SU-DHL-6 (cell line): ENCODE data around the gene EXOC2.

Experiments used
- H2AFZ ChIP-seq: fragments of 200-600 bp; sonication (generic); 2 replicates; pipeline ENCODE4 v1.6.1; 2014; ENCODE audit warnings: low read depth, mild to moderate bottlenecking, moderate library complexity, mixed read lengths, antibody characterized with exemption, low read length; ENCODE audit not compliant: severe bottlenecking
- H3F3A ChIP-seq: fragments of 200-600 bp; shearing (Covaris generic); 2 replicates; pipeline ENCODE4 v1.6.0; 2016; ENCODE audit warnings: antibody characterized with exemption, mild to moderate bottlenecking; ENCODE audit not compliant: insufficient read depth
- H3K27ac ChIP-seq: fragments of 200-600 bp; sonication (generic); 2 replicates; pipeline ENCODE4 v1.5.1; 2016; ENCODE audit warnings: low read depth, mild to moderate bottlenecking, low read length, moderate library complexity, mixed read lengths
- H3K27me3 ChIP-seq: fragments of 200-600 bp; sonication (generic), shearing (Covaris generic); 2 replicates; pipeline ENCODE4 v1.6.0; 2014; ENCODE audit warnings: mild to moderate bottlenecking, low read length
- H3K36me3 ChIP-seq: fragments of 200-600 bp; sonication (generic); 2 replicates; pipeline ENCODE4 v1.6.1; 2014; ENCODE audit warnings: mild to moderate bottlenecking, low read length, mixed read lengths
- H3K4me2 ChIP-seq: fragments of 300-600, 200-600 bp; shearing (Covaris generic), sonication (generic); 2 replicates; pipeline ENCODE4 v1.6.0; 2014; ENCODE audit warnings: low read length, low read depth, mild to moderate bottlenecking; ENCODE audit not compliant: poor library complexity, severe bottlenecking
- H3K4me3 ChIP-seq: fragments of 200-600 bp; sonication (generic); 2 replicates; pipeline ENCODE4 v1.5.1; 2014; ENCODE audit warnings: antibody characterized with exemption, low read length, mild to moderate bottlenecking, mixed read lengths; ENCODE audit not compliant: insufficient read depth, poor library complexity, severe bottlenecking
- H3K79me2 ChIP-seq: fragments of 200-600 bp; sonication (generic); 2 replicates; pipeline ENCODE4 v1.6.1; 2014; ENCODE audit warnings: mild to moderate bottlenecking, low read length, moderate library complexity; ENCODE audit not compliant: insufficient read depth
- H3K9ac ChIP-seq: fragments of 200-600 bp; sonication (generic); 2 replicates; pipeline ENCODE4 v1.7.0; 2014; ENCODE audit warnings: mild to moderate bottlenecking, low read length
- H3K9me2 ChIP-seq: fragments of 200-600 bp; sonication (generic); replicated peaks from 2 replicates; pipeline ENCODE4 v1.6.1; 2014; ENCODE audit warnings: low read length; ENCODE audit not compliant: insufficient read depth
- H3K9me3 ChIP-seq: fragments of 200-600 bp; sonication (generic); 2 replicates; pipeline ENCODE4 v1.6.1; 2014; ENCODE audit warnings: low read length, mixed read lengths; ENCODE audit not compliant: insufficient read depth
- H4K20me1 ChIP-seq: fragments of 200-600 bp; sonication (generic); 2 replicates; pipeline ENCODE4 v1.6.1; 2014; ENCODE audit warnings: low read depth, mild to moderate bottlenecking, antibody characterized with exemption, low read length, moderate library complexity, mixed read lengths
- CTCF ChIP-seq: fragments of 200-600 bp; sonication (generic); IDR thresholded peaks from one replicate; pipeline ENCODE4 v1.5.1; 2017; ENCODE audit warnings: antibody characterized with exemption, mild to moderate bottlenecking, low read length, moderate library complexity; ENCODE audit not compliant: insufficient read depth, poor library complexity, severe bottlenecking
- EZH2phosphoT487 ChIP-seq: fragments of 200-600 bp; sonication (generic), shearing (Covaris generic); conservative IDR thresholded peaks from 2 replicates; pipeline ENCODE4 v1.6.1; 2018; ENCODE audit warnings: mild to moderate bottlenecking, antibody characterized with exemption, low read length, moderate library complexity, mixed read lengths

Gene EXOC2

GRCh38 chr6:516213-516612 is 176.7 kb downstream of the EXOC2 start:
- H3K27ac ChIP-seq: no peak overlapping the region
- no peak overlapping the region for H3K9ac ChIP-seq
- H2AFZ ChIP-seq: no peak overlapping the region
- H3K9me3 ChIP-seq: peaks cover 8% of the 10 kb centered on the region
- H3F3A ChIP-seq: no peaks in the 10 kb centered on the region
- no peaks in the 10 kb centered on the region for H3K79me2 ChIP-seq
- H3K36me3 ChIP-seq: no peaks in the 10 kb centered on the region
- no peaks in the 10 kb centered on the region for H3K27me3 ChIP-seq
- no peak overlapping the region for H3K4me3 ChIP-seq
- H4K20me1 ChIP-seq: no peaks in the 10 kb centered on the region
- no peaks in the 10 kb centered on the region for H3K9me2 ChIP-seq
- H3K4me2 ChIP-seq: no peak overlapping the region
- TF ChIP-seq EZH2phosphoT487 (no peak), CTCF (no peak)

DNA sequence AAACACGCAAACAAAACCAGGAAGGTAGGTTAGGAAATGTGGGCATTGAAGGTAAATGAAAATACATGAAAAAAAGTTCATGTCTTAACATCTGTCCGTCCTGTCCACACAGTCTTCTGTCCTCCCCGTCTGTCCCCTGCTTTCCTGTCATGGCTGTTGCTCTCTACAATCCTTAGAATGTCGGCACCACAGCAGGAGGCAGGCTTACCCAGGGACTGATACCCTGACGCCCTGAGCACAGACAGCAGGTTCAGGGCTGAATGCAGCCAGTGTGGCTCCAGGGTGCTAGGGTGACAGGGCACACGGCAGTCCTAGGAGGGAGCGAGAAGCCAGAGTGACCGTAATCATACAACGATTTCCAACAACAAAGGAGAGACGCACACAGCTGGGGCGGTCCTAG is 177.7 kb downstream of the EXOC2 start:
- no peaks in the 10 kb centered on the region for H3K9me3 ChIP-seq
- H3K36me3 ChIP-seq: no peaks in the 10 kb centered on the region
- H3K4me2 ChIP-seq: no peak overlapping the region
- no peak overlapping the region for H3K27ac ChIP-seq
- H4K20me1 ChIP-seq: no peaks in the 10 kb centered on the region
- H3K27me3 ChIP-seq: no peaks in the 10 kb centered on the region
- no peak overlapping the region for H3K4me3 ChIP-seq
- no peak overlapping the region for H3K9ac ChIP-seq
- H3F3A ChIP-seq: no peaks in the 10 kb centered on the region
- no peak overlapping the region for H2AFZ ChIP-seq
- no peaks in the 10 kb centered on the region for H3K79me2 ChIP-seq
- no peak for TF ChIP-seq CTCF
- no peak for TF ChIP-seq EZH2phosphoT487
- no peaks in the 10 kb centered on the region for H3K9me2 ChIP-seq

DNA sequence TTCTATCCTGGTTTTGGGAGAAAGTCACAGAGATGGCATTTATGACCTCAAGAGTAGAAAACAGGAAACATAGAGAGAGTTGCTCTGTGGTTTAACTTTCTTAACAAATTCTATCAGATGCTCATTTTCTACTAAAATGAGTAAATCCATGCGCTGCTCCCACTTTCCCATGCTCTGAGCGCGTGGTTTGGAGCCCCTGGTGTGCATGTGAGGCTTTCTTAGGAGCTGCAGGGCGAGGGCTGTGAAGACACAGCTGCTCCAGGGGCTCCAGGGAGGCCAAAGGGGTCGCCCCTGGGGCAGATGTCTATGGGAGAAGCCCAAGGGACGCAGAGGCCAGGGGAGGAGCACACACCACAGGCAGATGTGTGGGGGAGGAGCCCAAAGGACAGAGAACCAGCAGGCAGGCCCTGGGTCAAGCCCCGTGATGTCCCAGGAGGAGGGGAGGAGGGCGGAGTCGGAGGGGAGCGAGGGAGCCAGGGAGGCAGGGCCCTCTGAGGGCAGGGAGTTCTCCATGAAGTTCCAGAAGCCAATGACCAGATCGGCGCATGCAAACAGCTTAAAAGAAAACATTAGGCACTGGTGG is 178.5 kb downstream of the EXOC2 start:
- H3K4me2 ChIP-seq: no peak overlapping the region

GRCh38 chr6:513961-514360 is 179.0 kb downstream of the EXOC2 start:
- TF ChIP-seq CTCF: no peak
- TF ChIP-seq EZH2phosphoT487: no peak
- H3F3A ChIP-seq: no peaks in the 10 kb centered on the region
- no peaks in the 10 kb centered on the region for H3K36me3 ChIP-seq
- H3K9me3 ChIP-seq: no peaks in the 10 kb centered on the region
- no peaks in the 10 kb centered on the region for H3K9me2 ChIP-seq
- H3K79me2 ChIP-seq: no peaks in the 10 kb centered on the region
- H4K20me1 ChIP-seq: no peaks in the 10 kb centered on the region
- no peak overlapping the region for H3K27ac ChIP-seq
- no peak overlapping the region for H3K4me2 ChIP-seq
- H3K27me3 ChIP-seq: no peaks in the 10 kb centered on the region
- H3K4me3 ChIP-seq: no peak overlapping the region
- no peak overlapping the region for H2AFZ ChIP-seq
- H3K9ac ChIP-seq: no peak overlapping the region

More for the DNA sequence above, 178.5 kb downstream of the EXOC2 start:
- Histone ChIP-seq H3K9ac (no peak overlapping the region), H3K4me3 (no peak overlapping the region), H3F3A (no peaks in the 10 kb centered on the region), H3K36me3 (no peaks in the 10 kb centered on the region), H3K9me3 (no peaks in the 10 kb centered on the region), H3K79me2 (no peaks in the 10 kb centered on the region), H3K27me3 (no peaks in the 10 kb centered on the region), H3K27ac (no peak overlapping the region), H3K9me2 (no peaks in the 10 kb centered on the region), H4K20me1 (no peaks in the 10 kb centered on the region), H2AFZ (no peak overlapping the region)
- TF ChIP-seq EZH2phosphoT487: no peak
